Endodermal cell (in vitro differentiated cells): ENCODE results near the gene ACBD3. TPM values are rescaled to one million over a fixed set of nuclear protein-coding genes. Genes with fewer than 3 reads are reported as not detected.

Experiments
- DNase-seq: peaks from one replicate; pipeline ENCODE4 v3.0.0-alpha.2; 2017
- H3K27ac ChIP-seq: 2 replicates; pipeline ENCODE4 v1.5.1; 2013; ENCODE audit warnings: mild to moderate bottlenecking, low read depth, low read length, moderate library complexity
- H3K27me3 ChIP-seq: 2 replicates; pipeline ENCODE4 v1.6.1; 2013; ENCODE audit warnings: mild to moderate bottlenecking, low read length, moderate library complexity; ENCODE audit not compliant: insufficient read depth, control insufficient read depth, poor library complexity, severe bottlenecking
- H3K36me3 ChIP-seq: 2 replicates; pipeline ENCODE4 v1.7.0; 2013; ENCODE audit warnings: mild to moderate bottlenecking, low read length, moderate library complexity; ENCODE audit not compliant: control insufficient read depth, insufficient read depth
- H3K4me1 ChIP-seq: one replicate; pipeline ENCODE4 v1.7.0; 2013; ENCODE audit warnings: low read length; ENCODE audit not compliant: control insufficient read depth, insufficient read depth
- H3K4me3 ChIP-seq: 2 replicates; pipeline ENCODE4 v1.5.1; 2013; ENCODE audit warnings: mild to moderate bottlenecking, low read length, moderate library complexity
- H3K9ac ChIP-seq: 2 replicates; pipeline ENCODE4 v1.6.1; 2013; ENCODE audit warnings: mild to moderate bottlenecking, low read length, moderate library complexity; ENCODE audit not compliant: poor library complexity, severe bottlenecking; ENCODE audit errors: extremely low read depth
- H3K9me3 ChIP-seq: 2 replicates; pipeline ENCODE4 v1.6.1; 2013; ENCODE audit warnings: mild to moderate bottlenecking, low read length, moderate library complexity; ENCODE audit not compliant: control insufficient read depth
- H3K27ac Mint-ChIP-seq: 2 replicates; pipeline ENCODE4 v1.8.0; 2020; ENCODE audit warnings: mixed read lengths
- H3K27me3 Mint-ChIP-seq: 2 replicates; pipeline ENCODE4 v1.8.0; 2021; ENCODE audit warnings: mild to moderate bottlenecking, mixed read lengths; ENCODE audit not compliant: insufficient read depth
- H3K36me3 Mint-ChIP-seq: 2 replicates; pipeline ENCODE4 v1.8.0; 2020; ENCODE audit warnings: low read depth, mixed read lengths
- H3K4me1 Mint-ChIP-seq: 2 replicates; pipeline ENCODE4 v1.8.0; 2020; ENCODE audit warnings: mixed read lengths
- H3K4me3 Mint-ChIP-seq: 2 replicates; pipeline ENCODE4 v1.8.0; 2020; ENCODE audit warnings: mild to moderate bottlenecking, moderate library complexity, mixed read lengths
- H3K9me3 Mint-ChIP-seq: 2 replicates; pipeline ENCODE4 v1.8.0; 2020; ENCODE audit warnings: mild to moderate bottlenecking, mixed read lengths
- WGBS, 2 experiments: methylation state at CpG; one replicate each; pipeline versions ENCODE4 v1.1.5 to v1.1.7; 2013; ENCODE audit warnings: missing lambda C conversion rate in 2 of 2, mixed read lengths in 1 of 2; ENCODE audit not compliant: insufficient coverage in 1 of 2, insufficient read length in 1 of 2; 5-methylcytosine and 5-hydroxymethylcytosine counted together
- total RNA-seq, 2 donors: library from RNA; stranded (reverse); fragmentation: NEBNext Ultra II Directional in 1 of 2; extraction: Animal tissue kit (Norgen Biotek cat#: 25700) in 1 of 2; gene quantifications; 2 replicates in 1 of 2; 3 replicates in 1 of 2; pipeline ENCODE4 v1.2.1, GENCODE V29; 2021
- TF ChIP-seq, protein P1 (sequence below): fragments of 200-600 bp; sonication (generic); conservative IDR thresholded peaks from 2 replicates; pipeline ENCODE4 v1.5.0; 2021; ENCODE audit warnings: antibody characterized with exemption, mild to moderate bottlenecking

ACBD3 gene
- total RNA-seq, 2 donors from 2014 or later: 34.8 to 48.0 TPM

DNA sequence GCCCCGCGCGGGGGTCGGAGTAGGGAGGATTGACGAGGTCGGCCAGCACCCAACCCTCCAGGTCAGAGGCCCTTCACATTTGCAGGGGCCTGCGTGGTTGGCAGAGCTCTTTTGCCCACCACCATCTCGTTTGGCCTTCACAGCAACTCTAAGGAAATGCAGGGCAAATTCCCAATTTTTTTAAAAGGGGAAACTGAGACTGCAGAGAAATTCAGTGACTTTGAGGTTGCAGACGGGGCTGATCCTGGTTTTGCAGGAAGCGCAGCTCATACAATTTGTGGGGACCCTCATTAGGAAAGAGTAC is 430 bp upstream of the ACBD3 start:
- peaks cover 7% of the 10 kb centered on the region for H3K36me3 ChIP-seq
- H3K27me3 Mint-ChIP-seq: no peaks in the 10 kb centered on the region
- H3K4me3 ChIP-seq: peak overlapping the region; percentile 99
- no peak for DNase-seq
- peak overlapping the region; percentile 79 for H3K9ac ChIP-seq
- H3K36me3 Mint-ChIP-seq: peaks cover 7% of the 10 kb centered on the region
- WGBS, 2 experiments: 15 to 19% methylated on average over 10 of the region's 10 CpGs
- no peak overlapping the region for H3K27ac ChIP-seq
- H3K27me3 ChIP-seq: no peaks in the 10 kb centered on the region
- TF ChIP-seq, protein P1, sequence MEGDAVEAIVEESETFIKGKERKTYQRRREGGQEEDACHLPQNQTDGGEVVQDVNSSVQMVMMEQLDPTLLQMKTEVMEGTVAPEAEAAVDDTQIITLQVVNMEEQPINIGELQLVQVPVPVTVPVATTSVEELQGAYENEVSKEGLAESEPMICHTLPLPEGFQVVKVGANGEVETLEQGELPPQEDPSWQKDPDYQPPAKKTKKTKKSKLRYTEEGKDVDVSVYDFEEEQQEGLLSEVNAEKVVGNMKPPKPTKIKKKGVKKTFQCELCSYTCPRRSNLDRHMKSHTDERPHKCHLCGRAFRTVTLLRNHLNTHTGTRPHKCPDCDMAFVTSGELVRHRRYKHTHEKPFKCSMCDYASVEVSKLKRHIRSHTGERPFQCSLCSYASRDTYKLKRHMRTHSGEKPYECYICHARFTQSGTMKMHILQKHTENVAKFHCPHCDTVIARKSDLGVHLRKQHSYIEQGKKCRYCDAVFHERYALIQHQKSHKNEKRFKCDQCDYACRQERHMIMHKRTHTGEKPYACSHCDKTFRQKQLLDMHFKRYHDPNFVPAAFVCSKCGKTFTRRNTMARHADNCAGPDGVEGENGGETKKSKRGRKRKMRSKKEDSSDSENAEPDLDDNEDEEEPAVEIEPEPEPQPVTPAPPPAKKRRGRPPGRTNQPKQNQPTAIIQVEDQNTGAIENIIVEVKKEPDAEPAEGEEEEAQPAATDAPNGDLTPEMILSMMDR: no peak
- no peaks in the 10 kb centered on the region for H3K9me3 ChIP-seq
- H3K4me1 ChIP-seq: no peaks in the 10 kb centered on the region
- H3K4me3 Mint-ChIP-seq: peak overlapping the region; percentile 84
- peaks cover 20% of the 10 kb centered on the region for H3K4me1 Mint-ChIP-seq
- no peaks in the 10 kb centered on the region for H3K9me3 Mint-ChIP-seq
- H3K27ac Mint-ChIP-seq: peak overlapping the region; percentile 20

DNA sequence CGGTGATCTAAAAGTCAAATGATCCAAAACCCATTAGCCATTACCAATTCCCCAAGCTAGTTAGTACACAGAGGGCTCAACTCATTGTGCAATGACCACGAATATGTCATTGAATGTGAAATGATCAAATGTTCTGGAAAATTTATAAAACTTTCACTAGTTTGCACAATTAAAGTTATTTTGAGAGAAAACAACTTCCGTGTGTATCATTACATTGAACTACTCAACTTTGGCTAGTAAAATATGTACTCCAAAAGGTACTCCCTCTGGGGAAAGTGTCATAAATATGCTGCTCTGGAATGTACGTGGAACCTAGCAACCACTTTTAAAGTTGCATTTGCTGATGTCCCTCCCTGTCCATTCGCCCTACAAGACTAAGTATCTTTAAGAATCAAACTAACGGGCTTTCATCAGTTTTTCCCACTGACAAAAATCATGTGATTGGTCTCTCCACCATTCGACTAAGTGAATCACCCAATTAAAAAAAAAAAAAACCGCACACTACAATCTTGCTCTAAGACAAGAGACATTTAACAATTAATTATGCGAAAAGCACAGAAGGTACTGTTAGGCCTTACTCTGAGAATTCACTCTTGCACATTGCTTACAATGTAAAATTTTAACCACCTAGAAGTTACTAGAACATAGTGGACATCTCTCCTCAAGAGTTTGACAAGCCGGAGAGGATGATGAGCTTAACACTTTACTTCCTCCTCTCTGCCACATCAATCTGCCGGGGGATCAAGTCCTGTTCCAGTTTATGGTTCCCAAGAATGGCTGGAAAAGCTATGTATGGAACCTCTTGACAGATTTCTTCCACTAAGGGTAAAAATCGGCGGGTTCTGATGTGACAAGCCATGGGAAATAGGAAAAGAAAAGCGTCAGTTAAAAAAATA is 1.2 kb downstream of the ACBD3 start:
- H3K9ac ChIP-seq: peak overlapping the region; percentile 79
- no peaks in the 10 kb centered on the region for H3K27me3 ChIP-seq
- DNase-seq: no peak
- peak overlapping the region; percentile 84 for H3K4me3 Mint-ChIP-seq
- H3K36me3 Mint-ChIP-seq: peaks cover 14% of the 10 kb centered on the region
- no peaks in the 10 kb centered on the region for H3K27me3 Mint-ChIP-seq
- H3K9me3 ChIP-seq: no peaks in the 10 kb centered on the region
- H3K4me1 ChIP-seq: no peaks in the 10 kb centered on the region
- H3K27ac ChIP-seq: no peak overlapping the region
- H3K9me3 Mint-ChIP-seq: no peaks in the 10 kb centered on the region
- H3K4me1 Mint-ChIP-seq: peaks cover 25% of the 10 kb centered on the region
- peak overlapping the region; percentile 91 for H3K27ac Mint-ChIP-seq
- H3K4me3 ChIP-seq: peak overlapping the region; percentile 99
- 64% methylated on average over 10 to 14 of the region's 14 CpGs for WGBS, 2 experiments
- TF ChIP-seq, protein P1: no peak
- H3K36me3 ChIP-seq: peaks cover 19% of the 10 kb centered on the region

DNA sequence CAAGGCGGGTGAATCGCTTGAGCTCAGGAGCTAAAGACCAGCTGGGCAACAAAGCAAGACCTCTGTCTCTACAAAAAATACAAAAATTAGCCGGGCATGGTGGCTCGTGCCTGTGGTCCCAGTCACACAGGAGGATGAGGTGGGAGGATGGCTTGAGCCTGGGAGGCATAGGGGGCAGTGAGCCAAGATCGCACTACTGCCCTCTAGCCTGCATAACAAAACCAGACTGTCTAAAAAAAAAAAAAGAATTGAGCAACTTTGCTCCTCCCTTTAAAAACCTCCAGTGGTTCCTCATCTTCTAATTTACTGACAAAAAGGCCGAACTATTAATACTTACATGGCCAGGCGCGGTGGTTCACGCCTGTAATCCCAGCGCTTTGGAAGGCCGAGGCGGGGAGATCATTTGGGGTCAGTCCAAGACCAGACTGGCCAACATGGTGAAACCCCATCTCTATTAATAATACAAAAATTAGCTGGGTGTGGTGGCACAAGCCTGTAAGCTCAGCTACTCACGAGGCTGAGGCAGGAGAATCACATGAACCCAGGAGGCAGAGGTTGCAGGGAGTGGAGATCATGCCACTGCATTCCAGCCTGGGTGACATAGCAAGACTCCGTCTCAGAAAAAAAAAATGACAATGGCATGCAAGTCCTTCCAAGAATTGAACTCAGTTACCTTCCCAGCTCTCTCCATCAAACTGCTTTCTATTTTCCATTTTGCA is 4.4 kb downstream of the ACBD3 start:
- H3K9me3 Mint-ChIP-seq: peaks cover 1% of the 10 kb centered on the region
- H3K36me3 Mint-ChIP-seq: peaks cover 31% of the 10 kb centered on the region
- H3K4me1 Mint-ChIP-seq: peaks cover 34% of the 10 kb centered on the region
- TF ChIP-seq, protein P1: peak; percentile 66
- Histone ChIP-seq H3K9me3 (peaks cover 5% of the 10 kb centered on the region), H3K27me3 (no peaks in the 10 kb centered on the region), H3K36me3 (peaks cover 31% of the 10 kb centered on the region), H3K27ac (no peak overlapping the region), H3K4me1 (peaks cover 5% of the 10 kb centered on the region), H3K9ac (no peak overlapping the region), H3K4me3 (peak overlapping the region; percentile 13)
- 75 to 90% methylated on average over 4 to 14 of the region's 14 CpGs for WGBS, 2 experiments
- H3K27me3 Mint-ChIP-seq: no peaks in the 10 kb centered on the region
- peak overlapping the region; percentile 54 for H3K27ac Mint-ChIP-seq
- peak; percentile 54 for DNase-seq
- H3K4me3 Mint-ChIP-seq: no peak overlapping the region
